HepG2 (cell line): Measurements from ENCODE around the gene EPB41L4A.

ENCODE experiments used
- CREB1 ChIP-seq, 2 experiments: fragments of 450-650 bp in 1 of 2; IDR thresholded peaks; 2 replicates each; pipeline ENCODE4 v1.6.1; 2016 to 2017; ENCODE audit warnings: control low read depth in 1 of 2, mild to moderate bottlenecking in 1 of 2, missing compliant biosample characterization in 1 of 2, missing genetic modification characterization in 1 of 2
- CTCF ChIP-seq: sonication (generic); formaldehyde crosslinking; IDR thresholded peaks from 2 replicates; pipeline ENCODE4 v1.5.0; 2020; ENCODE audit warnings: mild to moderate bottlenecking, missing genetic modification reagents, moderate library complexity
- NFATC3 ChIP-seq: sonication (generic); formaldehyde crosslinking; IDR thresholded peaks from 2 replicates; pipeline ENCODE4 v1.5.1; 2020; ENCODE audit warnings: mild to moderate bottlenecking, missing genetic modification reagents
- ZNF263 ChIP-seq: sonication (generic); formaldehyde crosslinking; IDR thresholded peaks from 2 replicates; pipeline ENCODE4 v1.4.0; 2020; ENCODE audit warnings: missing genetic modification reagents
- ZNF75D ChIP-seq: sonication (generic); formaldehyde crosslinking; IDR thresholded peaks from 2 replicates; pipeline ENCODE4 v1.8.1; 2023; ENCODE audit warnings: missing genetic modification reagents, mild to moderate bottlenecking, borderline replicate concordance
- TF ChIP-seq, protein P1 (sequence below): sonication (generic); formaldehyde crosslinking; IDR thresholded peaks from 2 replicates; pipeline ENCODE4 v1.8.1; 2023; ENCODE audit warnings: missing genetic modification reagents, inconsistent platforms, borderline replicate concordance
- TF ChIP-seq, protein P2 (sequence below): IDR thresholded peaks from 2 replicates; pipeline ENCODE4 v1.6.1; 2012; ENCODE audit warnings: low read length, improper control_type of control experiment

- TF ChIP-seq CTCF (CRISPR knock-in tag) (no peak), NFATC3 (no peak), CREB1 (IDR thresholded peaks at IDR 0.05) (no peak), CREB1 (CRISPR knock-in tag; IDR thresholded peaks at IDR 0.05) (no peak), ZNF263 (CRISPR knock-in tag) (no peak), ZNF75D (CRISPR knock-in tag) (no peak)
- TF ChIP-seq, protein P1, sequence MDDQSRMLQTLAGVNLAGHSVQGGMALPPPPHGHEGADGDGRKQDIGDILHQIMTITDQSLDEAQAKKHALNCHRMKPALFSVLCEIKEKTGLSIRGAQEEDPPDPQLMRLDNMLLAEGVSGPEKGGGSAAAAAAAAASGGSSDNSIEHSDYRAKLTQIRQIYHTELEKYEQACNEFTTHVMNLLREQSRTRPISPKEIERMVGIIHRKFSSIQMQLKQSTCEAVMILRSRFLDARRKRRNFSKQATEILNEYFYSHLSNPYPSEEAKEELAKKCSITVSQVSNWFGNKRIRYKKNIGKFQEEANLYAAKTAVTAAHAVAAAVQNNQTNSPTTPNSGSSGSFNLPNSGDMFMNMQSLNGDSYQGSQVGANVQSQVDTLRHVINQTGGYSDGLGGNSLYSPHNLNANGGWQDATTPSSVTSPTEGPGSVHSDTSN (CRISPR knock-in tag): no peak
- TF ChIP-seq, protein P2, sequence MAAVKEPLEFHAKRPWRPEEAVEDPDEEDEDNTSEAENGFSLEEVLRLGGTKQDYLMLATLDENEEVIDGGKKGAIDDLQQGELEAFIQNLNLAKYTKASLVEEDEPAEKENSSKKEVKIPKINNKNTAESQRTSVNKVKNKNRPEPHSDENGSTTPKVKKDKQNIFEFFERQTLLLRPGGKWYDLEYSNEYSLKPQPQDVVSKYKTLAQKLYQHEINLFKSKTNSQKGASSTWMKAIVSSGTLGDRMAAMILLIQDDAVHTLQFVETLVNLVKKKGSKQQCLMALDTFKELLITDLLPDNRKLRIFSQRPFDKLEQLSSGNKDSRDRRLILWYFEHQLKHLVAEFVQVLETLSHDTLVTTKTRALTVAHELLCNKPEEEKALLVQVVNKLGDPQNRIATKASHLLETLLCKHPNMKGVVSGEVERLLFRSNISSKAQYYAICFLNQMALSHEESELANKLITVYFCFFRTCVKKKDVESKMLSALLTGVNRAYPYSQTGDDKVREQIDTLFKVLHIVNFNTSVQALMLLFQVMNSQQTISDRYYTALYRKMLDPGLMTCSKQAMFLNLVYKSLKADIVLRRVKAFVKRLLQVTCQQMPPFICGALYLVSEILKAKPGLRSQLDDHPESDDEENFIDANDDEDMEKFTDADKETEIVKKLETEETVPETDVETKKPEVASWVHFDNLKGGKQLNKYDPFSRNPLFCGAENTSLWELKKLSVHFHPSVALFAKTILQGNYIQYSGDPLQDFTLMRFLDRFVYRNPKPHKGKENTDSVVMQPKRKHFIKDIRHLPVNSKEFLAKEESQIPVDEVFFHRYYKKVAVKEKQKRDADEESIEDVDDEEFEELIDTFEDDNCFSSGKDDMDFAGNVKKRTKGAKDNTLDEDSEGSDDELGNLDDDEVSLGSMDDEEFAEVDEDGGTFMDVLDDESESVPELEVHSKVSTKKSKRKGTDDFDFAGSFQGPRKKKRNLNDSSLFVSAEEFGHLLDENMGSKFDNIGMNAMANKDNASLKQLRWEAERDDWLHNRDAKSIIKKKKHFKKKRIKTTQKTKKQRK: no peak
Observed at GRCh38 chr5:112294126-112294525, 125.0 kb downstream of the EPB41L4A start.
